Stimulated activated CD4-positive, alpha-beta T cell treated with anti-CD3 and anti-CD28 coated beads, Interleukin-15, amount 100 ng/mL, for 48 hours (primary cell): ENCODE measurements around the gene ZFPM1.
"Not testable (repeated sequence)": the region's sequence is repeated elsewhere in the genome, so short reads cannot be mapped to it uniquely, and the experiment has no call there.

Experiments used
- DNase-seq, 2 donors: peaks; one replicate each; pipeline ENCODE4 v3.0.0-alpha.2; 2020; ENCODE audit warnings: low read depth in 2 of 2

Gene ZFPM1

DNA sequence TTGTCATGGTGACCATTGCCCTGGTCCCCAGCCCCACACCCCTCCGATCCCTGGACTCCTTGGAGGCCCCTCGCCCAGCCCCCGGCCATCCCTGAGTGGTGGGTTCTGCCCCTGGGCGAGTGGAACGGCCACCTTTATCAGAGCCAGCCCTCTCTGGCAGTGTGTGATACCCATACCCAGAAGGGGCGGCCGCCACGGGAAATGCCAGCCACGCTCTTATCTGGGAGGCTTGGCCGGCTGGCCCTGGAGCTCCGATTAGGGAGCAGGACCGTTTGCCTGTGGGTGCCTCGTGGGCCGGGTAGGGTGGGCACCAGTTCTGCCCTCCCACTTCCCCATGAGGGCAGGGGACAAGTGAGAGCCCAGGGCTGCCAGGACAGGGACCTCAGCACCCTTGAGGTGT, 58.8 kb downstream of the ZFPM1 start:
- no peak for DNase-seq

GRCh38 chr16:88512728-88513696, 59.9 kb downstream of the ZFPM1 start:
- DNase-seq = no peak

DNA sequence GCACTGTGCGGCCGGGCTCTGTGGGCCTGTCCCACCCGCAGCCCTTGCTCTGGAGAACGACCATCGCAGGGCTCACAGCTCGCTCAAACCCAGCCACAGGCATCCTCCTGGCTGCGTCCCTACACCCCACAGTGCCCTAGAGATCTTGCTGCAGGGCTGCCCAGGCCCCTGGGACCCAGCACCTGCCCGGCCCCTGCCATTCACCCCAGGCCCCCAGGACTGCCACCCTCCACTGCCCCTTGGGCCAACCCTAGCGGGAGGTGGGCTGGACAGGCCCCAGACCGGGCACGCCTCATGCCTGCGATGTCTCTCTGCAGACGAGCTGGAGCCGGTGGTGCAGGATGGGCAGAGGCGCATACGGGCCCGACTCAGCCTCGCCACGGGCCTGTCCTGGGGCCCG, 61.0 kb downstream of the ZFPM1 start:
- DNase-seq = no peak

- no peak for DNase-seq
Measured at GRCh38 chr16:88514526-88515232, 61.6 kb downstream of the ZFPM1 start.

DNA sequence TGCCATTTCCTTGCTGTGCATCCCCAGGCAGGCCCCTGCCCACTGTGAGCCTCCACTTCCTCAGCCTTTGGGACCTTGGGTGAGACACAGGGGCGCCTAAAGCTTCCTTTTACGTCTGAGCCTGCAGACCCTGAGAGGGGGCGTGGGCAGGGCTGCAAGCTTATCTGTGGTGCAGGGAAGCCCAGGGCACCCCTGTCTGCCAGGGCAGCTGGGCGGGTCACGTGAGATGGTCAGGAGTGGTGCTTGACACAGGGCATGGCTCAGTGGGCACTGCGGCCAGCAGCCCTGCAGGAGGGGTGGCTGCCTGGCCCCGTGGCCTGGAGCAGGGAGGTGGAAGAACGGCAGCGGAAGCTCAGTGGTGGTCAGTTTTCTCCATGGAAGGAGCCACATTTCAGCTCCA, 62.3 kb downstream of the ZFPM1 start:
- no peak for DNase-seq

- no peak for DNase-seq
Measured at GRCh38 chr16:88515925-88516594, 63.0 kb downstream of the ZFPM1 start.

DNA sequence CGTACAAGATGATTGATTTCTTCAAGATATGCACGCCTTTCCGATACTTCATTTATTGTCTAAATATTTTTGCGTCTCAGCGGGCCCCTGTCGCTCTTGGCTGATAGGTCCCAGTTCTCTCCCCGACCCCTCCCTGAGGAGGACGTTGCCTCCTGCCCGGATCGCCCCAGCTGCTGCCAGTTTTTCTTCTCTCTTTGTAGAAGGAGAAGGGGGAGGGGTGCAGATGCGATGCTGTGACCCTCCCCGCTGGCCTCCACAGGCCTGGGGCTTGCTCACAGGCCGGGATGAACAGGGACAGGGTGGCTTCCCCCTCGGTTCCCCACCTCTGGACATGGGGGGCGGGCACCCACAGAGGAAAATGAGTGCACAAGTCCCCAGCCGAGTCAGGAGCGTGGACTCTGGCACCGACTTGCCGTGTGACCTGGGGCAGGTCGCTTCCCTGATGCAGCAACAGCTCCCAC, 63.6 kb downstream of the ZFPM1 start:
- DNase-seq = no peak

GRCh38 chr16:88517208-88517774, 64.2 kb downstream of the ZFPM1 start:
- not testable (repeated sequence) for DNase-seq

- not testable (repeated sequence) for DNase-seq
Measured at GRCh38 chr16:88518411-88519111, 65.5 kb downstream of the ZFPM1 start.

GRCh38 chr16:88519240-88519639, 66.2 kb downstream of the ZFPM1 start:
- DNase-seq = no peak

DNA sequence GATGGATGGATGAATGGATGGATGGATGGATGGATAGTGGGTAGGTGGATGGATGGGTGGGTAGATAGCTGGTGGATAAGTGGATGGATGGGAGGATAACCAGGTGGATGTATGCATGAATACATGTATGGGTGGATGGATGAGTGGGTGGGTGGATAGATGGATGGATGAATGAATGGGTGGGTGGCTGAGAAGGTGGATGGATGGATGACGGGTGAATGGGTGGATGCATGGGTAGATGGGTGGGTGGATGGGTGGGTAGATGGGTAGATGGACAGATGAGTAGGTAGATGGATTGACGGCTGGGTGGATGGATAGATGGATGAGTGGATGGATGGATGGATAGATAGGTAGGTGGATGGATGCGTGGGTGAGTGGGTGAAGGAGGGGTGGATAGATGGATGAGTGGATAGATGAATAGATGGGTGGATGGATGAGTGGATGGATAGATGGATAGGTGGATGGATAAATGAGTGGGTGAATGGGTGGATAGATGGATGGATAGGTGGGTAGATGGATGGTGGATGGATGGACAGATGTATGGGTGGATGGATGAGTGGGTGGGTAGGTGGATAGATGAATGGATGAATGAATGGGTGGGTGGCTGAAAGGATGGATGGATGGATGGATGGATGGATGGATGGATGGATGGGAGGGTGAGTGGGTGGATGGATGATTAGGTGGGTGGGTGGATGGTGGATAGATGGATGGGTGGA, 67.0 kb downstream of the ZFPM1 start:
- DNase-seq = no peak

DNA sequence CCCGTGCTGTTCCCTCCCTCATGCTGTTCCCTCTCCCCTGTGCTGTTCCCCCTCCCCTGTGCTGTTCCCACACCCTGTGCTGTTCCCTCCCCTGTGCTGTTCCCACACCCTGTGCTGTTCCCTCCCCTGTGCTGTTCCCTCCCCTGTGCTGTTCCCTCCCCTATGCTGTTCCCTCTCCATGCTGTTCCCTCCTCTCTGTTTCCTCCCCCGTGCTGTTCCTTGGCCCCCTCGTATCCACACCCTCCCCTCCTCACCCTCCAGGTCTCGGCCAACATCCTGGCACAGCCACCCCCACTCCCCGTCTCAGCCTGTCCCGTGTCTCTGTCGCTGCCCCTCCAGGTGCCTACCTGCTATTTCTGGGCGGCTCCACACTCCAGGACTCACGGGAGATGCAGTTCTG, 68.6 kb downstream of the ZFPM1 start:
- no peak for DNase-seq

GRCh38 chr16:88522276-88522949, 69.3 kb downstream of the ZFPM1 start:
- no peak for DNase-seq

DNA sequence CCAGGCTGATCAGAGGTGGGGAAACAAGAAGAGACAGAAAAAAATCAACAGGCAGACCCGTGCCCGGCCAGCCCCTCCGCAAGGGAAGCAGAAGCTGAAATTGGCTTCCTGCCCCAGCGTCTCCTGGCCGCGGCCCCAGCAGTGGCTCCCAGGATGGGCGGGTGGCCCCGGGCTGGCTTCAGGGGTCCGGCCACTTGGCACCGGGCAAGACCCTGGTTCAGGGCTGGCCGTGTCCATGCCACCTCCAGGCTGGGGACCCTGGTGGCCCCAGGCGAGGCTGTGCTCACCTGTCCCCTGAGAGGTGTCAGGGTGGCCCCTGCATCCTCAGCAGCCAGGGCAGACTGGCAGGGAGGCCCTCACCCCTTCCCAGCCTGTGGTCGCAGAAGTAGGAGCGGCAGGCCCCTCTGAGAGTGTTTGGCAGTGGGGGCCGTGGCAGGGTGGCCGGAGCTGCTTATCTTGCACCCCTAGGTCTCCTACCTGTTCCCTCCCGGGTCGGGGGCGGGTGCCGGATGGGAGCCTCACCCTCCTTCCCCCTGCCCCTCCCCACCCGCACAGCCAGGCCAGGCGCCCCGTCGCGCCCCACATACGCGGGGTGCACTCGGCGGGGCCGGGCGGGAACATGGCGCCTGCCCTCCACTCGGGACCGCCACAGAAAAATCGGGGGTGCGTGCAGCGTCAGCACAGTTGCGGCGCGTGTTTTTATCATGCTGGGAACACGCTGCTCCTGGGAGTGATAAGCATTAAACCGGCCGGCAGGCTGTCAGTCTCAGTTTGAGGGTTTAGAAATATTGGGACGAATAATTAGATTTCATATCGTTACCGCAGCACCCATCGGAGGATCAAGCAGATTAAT, 70.5 kb downstream of the ZFPM1 start:
- DNase-seq = no peak

DNA sequence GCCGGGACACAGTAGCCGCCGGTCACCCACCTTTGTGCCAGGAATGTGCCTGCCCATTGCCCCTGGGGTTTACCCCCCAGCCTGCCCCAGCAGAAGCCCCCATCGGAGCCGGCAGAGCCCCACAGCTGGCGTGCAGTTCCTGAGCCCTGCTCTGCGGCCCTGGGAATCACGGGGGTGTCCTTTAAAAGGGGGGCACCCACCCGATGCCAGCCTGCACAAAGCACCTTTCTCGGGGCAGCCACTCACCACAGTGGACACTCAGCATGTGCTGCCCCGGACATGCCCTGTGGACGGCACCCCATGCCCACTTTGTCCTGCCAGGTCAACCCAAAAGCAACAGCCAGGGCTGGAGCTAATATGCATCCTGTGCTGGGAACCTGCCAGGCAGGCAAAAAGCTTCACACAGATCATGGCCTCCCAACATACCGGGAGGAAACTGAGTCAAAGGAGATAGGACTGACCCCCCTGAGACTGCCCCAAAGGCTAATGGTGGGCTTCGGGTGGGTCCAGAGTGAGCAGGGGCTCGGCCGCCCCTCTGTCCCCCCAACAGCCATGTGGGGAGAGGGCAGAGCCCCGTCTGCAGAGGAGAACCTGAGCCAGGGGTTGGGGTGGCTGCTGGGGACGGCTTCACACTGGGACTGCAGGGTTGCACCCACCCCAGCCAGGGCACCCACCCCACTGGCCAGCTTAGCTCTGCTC, 71.3 kb downstream of the ZFPM1 start:
- DNase-seq = no peak

GRCh38 chr16:88524973-88525662, 72.0 kb downstream of the ZFPM1 start:
- no peak for DNase-seq

DNA sequence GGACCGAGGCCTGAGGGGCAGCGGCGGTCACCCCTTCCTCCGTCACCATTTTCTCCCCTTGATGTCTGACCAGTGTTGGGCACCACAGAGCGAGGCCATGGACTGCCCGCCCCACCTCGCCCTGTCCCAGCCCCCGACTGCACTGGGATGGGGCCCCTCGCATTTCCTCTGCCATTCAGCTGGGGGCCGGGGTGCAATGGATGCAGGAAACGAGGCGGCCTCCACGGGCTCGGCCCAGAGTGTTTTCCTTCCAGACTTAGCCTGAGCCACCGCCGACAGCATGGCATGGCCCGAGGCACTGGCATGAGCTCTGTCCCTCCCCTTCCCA, 72.5 kb downstream of the ZFPM1 start:
- DNase-seq = no peak
